ENCODE measurements around the gene EMILIN1. TPM values are rescaled to one million over a fixed set of nuclear protein-coding genes. Genes with fewer than 3 reads are reported as not detected.

The EMILIN1 gene
- total and polyA plus RNA-seq, 2 donors (not counting 1 experiment from before 2014, with no cell fraction given), result 0.24 to 0.52 TPM

- no peak overlapping the region for H3K9ac ChIP-seq (ENCODE audit: low read length)
- H3K27ac Mint-ChIP-seq, result no peak overlapping the region
- H3K27me3 ChIP-seq (replicated peaks in 1 of 4; ENCODE audit: control extremely low read depth in 1 of 4, control insufficient read depth in 3 of 4, insufficient read depth in 4 of 4, low read length in 3 of 4), result peaks cover 0 to 11% (median 4%) of the 10 kb centered on the region in 4 experiments
- WGBS (ENCODE audit: insufficient coverage), result 96% methylated on average over 25 of the region's 27 CpGs
- TF ChIP-seq, protein P1, sequence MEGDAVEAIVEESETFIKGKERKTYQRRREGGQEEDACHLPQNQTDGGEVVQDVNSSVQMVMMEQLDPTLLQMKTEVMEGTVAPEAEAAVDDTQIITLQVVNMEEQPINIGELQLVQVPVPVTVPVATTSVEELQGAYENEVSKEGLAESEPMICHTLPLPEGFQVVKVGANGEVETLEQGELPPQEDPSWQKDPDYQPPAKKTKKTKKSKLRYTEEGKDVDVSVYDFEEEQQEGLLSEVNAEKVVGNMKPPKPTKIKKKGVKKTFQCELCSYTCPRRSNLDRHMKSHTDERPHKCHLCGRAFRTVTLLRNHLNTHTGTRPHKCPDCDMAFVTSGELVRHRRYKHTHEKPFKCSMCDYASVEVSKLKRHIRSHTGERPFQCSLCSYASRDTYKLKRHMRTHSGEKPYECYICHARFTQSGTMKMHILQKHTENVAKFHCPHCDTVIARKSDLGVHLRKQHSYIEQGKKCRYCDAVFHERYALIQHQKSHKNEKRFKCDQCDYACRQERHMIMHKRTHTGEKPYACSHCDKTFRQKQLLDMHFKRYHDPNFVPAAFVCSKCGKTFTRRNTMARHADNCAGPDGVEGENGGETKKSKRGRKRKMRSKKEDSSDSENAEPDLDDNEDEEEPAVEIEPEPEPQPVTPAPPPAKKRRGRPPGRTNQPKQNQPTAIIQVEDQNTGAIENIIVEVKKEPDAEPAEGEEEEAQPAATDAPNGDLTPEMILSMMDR (IDR thresholded peaks at IDR 0.05), result no peak
- DNase-seq (no peak), ATAC-seq (ENCODE audit: low read depth) (no peak)
- no peak overlapping the region for H3K4me3 ChIP-seq (ENCODE audit: control extremely low read depth in 1 of 5, extremely low read depth in 1 of 5, insufficient read depth in 1 of 5, low read depth in 2 of 5, low read length in 4 of 5)
- H4K20me1 ChIP-seq (ENCODE audit: control insufficient read depth, insufficient read depth, low read length, poor library complexity, severe bottlenecking), result no peaks in the 10 kb centered on the region
- H3K9me3 Mint-ChIP-seq (ENCODE audit: insufficient read depth), result no peaks in the 10 kb centered on the region
- no peak overlapping the region for H3K4me2 ChIP-seq (replicated peaks; ENCODE audit: low read depth, low read length, poor library complexity, severe bottlenecking)
- H3K4me1 ChIP-seq (ENCODE audit: control insufficient read depth in 2 of 2, insufficient read depth in 2 of 2, low read length in 2 of 2), result peaks cover 26 to 42% of the 10 kb centered on the region in 2 donors
- intact Hi-C loops (cut with micrococcal nuclease), result loop anchor here (10.0 kb wide), 2 partner anchors 298 to 1792 kb away; partner anchors contain the start of genes CENPA and TRMT61B
- no peaks in the 10 kb centered on the region for H3K27me3 Mint-ChIP-seq
- ChIA-PET POLR2A (interaction anchor here (2.7 to 3.0 kb wide), 2 partner anchors 11 to 32 kb away, joined by 15 to 22 read pairs; partner anchors contain the start of genes AGBL5 and OST4), CTCF (interaction anchor here (1.0 to 4.7 kb wide), 5 partner anchors 11 to 197 kb away, joined by 3 to 30 read pairs (median 3); partner anchors contain the start of genes ABHD1, AGBL5 and OST4)
- no peak overlapping the region for H3K4me3 Mint-ChIP-seq
- no peak overlapping the region for H3K27ac ChIP-seq (ENCODE audit: low read length in 2 of 2)
- no peaks in the 10 kb centered on the region for H3K9me3 ChIP-seq (ENCODE audit: control extremely low read depth in 1 of 3, control insufficient read depth in 2 of 3, insufficient read depth in 1 of 3, low read length in 2 of 3)
- H3K36me3 ChIP-seq (replicated peaks in 1 of 2; ENCODE audit: control extremely low read depth in 1 of 2, control insufficient read depth in 1 of 2, extremely low read depth in 1 of 2, insufficient read depth in 2 of 2, low read length in 1 of 2), result no peaks in the 10 kb centered on the region
- H3K4me1 Mint-ChIP-seq, result peaks cover 29% of the 10 kb centered on the region
- H2AFZ ChIP-seq (ENCODE audit: insufficient read depth, low read depth, low read length, poor library complexity, severe bottlenecking), result no peak overlapping the region
- H3K79me2 ChIP-seq (ENCODE audit: control insufficient read depth, insufficient read depth, low read length), result peaks cover 4% of the 10 kb centered on the region
Observed at GRCh38 chr2:27082773-27083409, 4.5 kb downstream of the EMILIN1 start.
